GM19025 (cell line): ENCODE data around the gene STAU1.
"Not testable (repeated sequence)": the region's sequence is repeated elsewhere in the genome, so short reads cannot be mapped to it uniquely, and the experiment has no call there.

Experiments used
- ATAC-seq: cut with Tn5 transposase; IDR thresholded peaks from one replicate; pipeline ENCODE4 v1.9.1; 2021; ENCODE audit warnings: mild to moderate bottlenecking, low read depth, moderate library complexity; ENCODE audit not compliant: unreplicated experiment

The STAU1 gene

DNA sequence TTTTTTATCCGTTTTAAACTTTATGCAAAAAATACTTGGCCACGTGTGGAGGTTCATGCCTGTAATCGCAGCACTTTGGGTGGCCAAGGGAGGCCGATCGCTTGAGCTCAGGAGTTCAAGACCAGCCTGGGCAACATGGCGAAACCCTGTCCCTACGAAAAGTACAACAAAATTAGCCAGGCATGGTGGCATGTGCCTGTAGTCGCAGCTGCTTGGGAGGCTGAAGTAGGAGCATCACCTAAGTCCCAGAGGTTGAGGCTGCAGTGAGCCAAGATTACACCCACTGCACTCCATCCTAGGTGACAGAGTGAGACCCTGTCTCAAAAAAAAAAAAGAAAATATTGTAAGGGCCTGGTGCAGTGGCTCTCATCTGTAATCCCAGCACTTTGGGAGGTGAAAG, 97.0 kb downstream of the STAU1 start:
- ATAC-seq = no peak

DNA sequence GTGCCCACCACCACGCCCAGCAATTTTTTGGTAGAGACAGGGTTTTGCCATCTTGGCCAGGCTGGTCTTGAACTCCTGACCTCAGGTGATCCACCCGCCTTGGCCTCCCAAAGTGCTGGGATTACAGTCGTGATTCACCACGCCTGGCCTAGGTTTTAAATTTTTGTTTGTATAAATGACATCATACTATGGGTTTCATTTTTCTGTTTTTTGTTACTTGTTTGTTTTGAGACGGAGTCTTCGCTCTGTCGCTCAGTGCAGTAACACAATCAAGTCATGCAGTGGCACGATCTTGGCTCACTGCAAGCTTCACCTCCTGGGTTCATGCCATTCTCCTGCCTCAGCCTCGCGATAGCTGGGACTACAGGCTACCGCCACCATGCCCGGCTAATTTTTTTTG, 105.8 kb downstream of the STAU1 start:
- ATAC-seq = not testable (repeated sequence)

DNA sequence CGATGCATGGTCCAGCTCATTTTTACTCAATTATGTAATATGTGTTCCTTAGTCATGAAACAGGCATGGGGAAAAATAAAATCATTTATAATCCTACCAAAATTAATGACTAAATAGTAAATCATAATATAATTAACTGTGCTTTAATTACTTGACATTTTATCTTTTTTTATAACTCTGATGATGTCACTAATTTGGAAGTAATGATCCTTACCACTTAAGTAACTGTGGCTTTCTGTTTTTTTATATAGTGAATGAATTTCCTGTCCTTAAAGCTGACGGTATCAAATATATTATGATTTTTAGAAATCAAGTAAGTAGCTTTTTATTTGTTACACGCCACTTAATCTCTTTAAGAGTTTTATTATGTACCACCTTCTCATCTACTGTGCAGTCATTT, 109.8 kb downstream of the STAU1 start:
- no peak for ATAC-seq

DNA sequence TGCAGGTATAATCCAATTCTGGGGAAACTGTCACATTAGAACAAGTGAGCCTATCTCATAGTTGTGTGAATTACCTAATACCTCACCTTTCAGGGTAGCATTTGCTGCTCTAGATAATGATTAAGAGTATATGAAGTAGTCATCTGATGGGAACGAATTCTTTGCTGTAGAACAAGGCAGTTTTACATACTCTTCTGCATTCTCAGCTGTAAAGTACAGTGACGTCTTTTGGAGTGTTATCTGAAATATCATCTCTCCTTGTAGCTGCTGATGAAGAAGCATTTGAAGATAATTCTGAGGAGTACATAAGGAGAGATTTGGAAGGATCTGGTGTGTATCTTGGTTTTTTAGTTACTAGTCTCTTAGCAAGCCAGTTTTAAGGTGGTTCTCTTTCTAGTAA, 113.6 kb downstream of the STAU1 start:
- ATAC-seq = no peak
